Activated T-cell treated with anti-CD3 and anti-CD28 coated beads for 4 hours (primary cell): ENCODE results near the gene POFUT2.

ENCODE experiments used
- DNase-seq: peaks from one replicate; pipeline ENCODE4 v3.0.0-alpha.2; 2020

Gene POFUT2, protein sequence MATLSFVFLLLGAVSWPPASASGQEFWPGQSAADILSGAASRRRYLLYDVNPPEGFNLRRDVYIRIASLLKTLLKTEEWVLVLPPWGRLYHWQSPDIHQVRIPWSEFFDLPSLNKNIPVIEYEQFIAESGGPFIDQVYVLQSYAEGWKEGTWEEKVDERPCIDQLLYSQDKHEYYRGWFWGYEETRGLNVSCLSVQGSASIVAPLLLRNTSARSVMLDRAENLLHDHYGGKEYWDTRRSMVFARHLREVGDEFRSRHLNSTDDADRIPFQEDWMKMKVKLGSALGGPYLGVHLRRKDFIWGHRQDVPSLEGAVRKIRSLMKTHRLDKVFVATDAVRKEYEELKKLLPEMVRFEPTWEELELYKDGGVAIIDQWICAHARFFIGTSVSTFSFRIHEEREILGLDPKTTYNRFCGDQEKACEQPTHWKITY

DNA sequence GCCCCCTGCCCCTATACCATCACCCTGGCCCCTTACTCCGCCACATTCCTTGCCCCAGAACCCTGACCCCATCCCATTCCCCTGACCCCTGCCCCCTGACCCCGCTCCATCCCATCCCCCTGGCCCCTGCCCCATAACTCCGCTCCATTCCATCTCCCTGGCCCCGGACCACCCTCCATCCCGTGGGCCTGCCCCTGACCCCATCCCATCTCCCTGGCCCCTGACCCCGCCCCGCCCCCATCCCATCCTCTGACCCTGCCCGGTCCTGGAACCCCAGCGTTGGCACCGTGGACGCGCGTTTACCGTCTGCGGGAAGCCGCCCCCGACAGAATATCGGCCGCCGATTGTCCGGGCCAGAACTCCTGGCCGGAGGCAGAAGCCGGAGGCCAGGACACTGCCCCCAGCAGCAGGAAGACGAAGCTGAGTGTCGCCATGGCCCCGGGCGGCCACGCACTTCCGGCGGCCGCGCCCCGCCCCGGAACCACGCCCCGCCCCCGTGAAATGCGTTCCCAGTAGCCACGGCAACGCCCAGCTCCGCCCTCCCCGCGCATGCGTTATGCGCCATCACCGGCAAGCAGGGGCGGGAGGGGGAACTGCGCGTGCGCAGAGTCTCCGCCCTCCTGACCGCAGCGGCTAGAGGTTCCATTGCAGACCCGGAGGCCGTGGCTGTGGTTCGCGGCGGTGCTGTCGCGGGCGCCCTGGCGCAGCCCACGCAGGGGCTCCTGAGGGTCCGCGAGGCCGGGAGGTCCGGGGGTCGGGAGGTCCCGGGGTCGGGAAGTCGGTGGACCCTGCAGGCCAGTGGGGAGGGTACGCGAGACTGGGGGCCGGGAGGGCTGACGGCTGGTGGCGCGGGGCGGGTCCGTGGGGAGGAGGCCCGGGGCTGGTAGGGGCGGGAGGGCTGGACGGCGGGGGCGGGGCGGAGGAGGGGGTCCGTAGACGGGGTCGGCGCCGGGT, at the start of gene POFUT2:
Gene POFUT2, minus strand, starts transcription at position 458 of the 954 bp plus-strand sequence. Its CDS starts 24 bp downstream, at position 434.
- DNase-seq = peak; percentile 99

DNA sequence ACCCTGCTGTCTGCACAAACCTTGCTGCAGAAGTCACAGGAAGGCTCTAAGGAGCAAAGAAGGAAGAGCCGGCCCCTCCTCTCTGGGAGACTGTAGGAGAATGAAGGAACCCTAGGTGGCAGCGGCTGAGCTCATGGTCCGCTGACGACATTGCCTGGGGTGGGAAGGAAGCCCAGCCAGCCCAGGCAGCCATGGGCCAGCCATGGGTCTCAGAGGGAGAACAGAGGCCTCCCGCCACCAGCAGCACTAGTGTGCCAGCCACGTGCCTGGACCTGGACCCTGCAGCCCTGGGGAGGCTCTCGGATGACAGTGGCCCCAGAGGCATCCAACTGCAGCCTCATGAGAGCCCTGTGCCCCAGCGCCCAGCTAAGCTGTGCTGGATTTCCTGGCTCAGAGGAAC, 49.2 kb upstream of the POFUT2 start:
- DNase-seq = no peak

DNA sequence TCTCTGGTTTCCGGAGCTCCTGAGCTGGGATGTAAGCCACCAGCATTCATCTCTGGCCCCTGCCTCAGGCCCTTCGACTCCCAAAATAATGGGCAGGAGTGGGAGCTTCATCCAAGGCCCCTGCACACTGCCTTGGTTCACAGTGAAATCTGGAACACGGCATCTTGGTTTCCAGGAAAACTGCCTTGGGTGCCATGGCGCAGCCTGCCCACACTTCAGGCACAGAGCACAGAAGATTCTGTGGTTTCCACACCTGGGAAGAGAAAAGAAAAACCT, 48.8 kb upstream of the POFUT2 start:
- no peak for DNase-seq

DNA sequence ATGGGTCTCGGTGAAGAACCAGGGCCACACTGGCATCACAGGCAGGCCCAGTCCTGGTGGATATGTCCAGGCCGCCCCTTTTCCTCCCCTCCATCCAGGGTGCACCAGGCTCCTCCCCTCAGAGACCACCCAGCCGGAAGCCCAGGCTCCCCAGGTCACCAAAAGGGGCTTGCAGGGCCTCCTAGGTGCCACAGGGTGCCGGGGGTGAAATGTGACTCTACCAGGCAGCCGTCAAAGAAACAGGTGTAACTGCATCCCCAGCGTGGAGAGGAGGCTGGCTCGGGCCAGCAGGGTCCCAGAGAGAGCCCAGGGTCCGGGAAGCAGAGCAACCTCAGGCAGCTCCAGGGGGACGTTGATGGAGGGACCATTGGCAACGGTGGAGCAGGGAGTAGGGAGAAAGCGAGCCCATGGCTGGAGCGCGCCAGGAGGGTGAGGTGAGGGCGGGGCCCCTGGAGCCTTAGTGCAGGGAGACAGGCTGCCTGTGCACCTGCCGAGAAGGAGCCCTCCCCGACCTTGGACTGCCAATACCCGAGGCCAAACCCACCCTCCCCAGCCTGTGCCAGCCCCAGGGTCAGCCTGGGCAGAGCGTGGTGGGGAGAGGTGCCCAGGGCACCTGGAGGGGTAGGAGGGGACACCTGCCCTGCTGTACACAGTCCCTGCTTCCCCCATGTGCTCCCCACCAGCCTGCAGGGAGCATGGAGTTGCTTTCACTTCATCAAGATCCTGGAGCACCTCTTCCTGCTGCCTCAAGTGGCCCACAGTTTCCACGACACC, 48.3 kb upstream of the POFUT2 start:
- DNase-seq = no peak

DNA sequence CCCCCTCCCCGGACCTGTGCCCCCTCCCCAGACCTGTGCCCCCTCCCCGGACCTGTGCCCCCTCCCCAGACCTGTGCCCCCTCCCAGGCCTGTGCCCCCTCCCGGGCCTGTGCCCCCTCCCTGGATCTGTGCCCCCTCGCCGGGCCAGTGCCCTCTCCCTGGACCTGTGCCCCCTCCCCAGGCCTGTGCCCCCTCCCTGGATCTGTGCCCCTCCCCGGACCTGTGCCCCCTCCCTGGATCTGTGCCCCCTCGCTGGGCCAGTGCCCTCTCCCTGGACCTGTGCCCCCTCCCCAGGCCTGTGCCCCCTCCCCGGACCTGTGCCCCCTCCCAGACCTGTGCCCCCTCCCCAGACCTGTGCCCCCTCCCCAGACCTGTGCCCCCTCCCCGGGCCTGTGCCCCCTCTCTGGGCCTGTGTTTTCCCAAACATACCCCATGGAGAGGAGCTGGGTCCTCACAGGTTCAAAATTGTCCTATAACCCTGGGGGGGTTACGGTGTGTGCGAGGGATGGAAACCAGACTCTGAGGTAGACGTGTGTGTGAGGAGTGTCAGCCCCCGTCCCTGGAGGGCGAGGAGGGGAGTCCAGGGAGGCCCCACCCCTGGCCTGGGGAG, 47.6 kb upstream of the POFUT2 start:
- no peak for DNase-seq

DNA sequence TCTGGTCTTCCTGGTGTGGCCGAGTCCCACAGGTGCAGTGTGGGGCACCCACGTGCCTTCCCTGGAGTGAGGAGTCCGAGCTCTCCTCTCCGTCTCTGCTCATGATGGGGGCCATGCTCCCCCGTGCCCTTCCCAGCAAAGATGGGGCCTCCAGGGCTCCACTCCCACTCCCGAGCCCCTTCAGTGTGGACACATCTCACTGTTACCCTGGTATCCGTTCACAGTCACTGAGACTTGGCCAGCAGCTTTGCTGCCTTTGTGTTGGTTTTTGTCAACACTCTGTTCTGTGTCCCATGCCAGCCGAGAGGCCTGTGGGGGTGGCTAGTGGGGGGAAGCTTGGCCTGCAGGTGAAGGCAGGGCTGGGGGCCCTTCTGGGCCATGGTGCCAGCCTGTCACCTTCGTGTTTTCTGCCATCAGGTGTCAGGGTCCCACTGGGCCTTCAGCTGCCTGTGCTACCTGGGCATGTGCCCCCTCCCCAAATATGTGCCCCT, 46.9 kb upstream of the POFUT2 start:
- no peak for DNase-seq

DNA sequence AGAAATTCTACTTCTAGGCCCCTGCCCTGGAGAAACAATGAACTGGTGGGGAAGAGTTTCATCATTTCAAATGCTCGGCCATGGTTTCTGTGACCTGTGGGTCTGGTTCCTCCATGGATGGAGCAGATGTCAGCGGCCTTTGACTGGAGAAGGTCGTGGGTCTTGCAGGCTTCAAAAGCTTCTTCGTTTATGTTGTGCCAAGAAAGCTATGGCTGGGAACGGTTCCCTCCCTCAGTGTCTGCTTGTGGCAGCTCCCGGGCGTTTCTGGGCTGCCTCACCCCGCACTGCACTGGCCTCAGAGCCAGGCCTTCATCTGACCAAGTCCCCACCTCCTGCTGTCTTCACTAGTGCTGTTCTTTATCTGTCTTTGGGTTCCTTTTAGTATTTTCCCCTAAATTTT, 46.4 kb upstream of the POFUT2 start:
- DNase-seq = no peak

DNA sequence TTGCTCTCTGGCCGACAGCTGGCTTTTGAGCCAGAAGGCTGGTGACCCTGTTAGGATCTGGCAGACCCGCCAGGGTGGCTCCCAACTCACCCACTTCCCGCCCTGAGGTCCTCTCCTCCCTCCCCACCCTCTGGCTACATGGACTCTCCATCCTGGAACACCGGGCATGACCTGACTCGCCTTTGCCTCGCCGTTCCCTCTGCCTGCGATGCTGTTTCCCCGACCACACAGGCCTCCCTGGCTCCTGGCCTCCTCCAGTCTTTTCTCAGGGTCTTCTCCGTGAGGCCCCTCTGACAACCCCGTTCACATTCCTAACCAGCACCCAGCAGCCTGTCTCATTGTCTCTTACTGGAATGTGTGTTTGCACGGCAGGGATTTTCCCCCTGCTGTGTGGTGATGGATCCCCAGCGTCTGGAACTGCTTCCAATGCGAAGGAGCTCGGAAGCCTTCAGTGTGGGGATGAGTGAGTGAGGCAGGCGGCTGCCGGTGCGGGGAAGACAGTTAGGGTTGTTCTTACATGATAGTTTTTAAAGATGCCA, 46.0 kb upstream of the POFUT2 start:
- no peak for DNase-seq

DNA sequence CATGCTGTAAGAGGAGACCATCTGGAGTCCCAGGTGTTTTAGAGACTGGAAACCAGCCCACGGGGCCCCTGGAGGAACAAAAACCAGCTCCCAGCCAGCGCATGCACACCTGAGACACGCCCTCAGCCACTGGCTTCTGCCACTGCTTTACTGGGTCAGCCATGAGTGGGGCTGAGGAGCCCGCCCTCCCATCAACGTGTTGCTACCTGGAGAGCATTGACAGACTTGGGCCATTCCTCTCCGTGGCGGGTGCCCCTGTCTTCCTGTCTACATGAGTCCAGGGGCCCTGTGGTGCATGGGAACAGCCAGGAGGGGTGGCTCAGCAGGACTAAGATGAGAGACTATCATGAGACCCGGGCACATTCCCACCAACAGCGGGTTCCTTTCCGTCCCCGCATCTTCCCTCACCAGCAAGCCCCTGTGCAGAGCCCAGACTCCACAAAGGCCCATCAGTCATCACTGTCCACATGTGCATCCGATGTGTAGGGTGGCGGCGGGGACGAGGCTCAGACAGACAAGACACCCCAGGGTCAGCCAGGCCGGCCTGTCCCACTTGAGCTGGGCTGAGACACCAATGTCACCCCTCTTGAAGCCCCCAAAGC, 45.4 kb upstream of the POFUT2 start:
- DNase-seq = no peak

DNA sequence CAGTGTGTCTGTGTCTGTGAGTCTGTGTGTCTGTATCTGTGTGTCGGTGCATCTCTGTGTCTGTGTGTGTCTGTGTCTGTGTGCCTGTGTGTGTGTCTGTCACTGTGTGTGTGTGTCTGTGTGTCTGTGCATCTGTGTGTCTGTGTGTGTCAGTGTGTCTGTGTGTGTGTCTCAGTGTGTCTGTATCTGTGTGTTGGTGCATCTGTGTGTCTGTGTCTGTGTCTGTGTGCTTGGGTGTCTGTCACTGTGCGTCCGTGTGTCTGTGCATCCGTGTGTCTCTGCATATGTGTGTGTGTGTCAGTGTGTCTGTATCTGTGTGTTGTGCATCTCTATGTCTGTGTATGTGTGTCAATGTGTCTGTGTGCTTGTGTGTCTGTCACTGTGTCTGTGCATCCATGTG, 44.7 kb upstream of the POFUT2 start:
- DNase-seq = no peak

DNA sequence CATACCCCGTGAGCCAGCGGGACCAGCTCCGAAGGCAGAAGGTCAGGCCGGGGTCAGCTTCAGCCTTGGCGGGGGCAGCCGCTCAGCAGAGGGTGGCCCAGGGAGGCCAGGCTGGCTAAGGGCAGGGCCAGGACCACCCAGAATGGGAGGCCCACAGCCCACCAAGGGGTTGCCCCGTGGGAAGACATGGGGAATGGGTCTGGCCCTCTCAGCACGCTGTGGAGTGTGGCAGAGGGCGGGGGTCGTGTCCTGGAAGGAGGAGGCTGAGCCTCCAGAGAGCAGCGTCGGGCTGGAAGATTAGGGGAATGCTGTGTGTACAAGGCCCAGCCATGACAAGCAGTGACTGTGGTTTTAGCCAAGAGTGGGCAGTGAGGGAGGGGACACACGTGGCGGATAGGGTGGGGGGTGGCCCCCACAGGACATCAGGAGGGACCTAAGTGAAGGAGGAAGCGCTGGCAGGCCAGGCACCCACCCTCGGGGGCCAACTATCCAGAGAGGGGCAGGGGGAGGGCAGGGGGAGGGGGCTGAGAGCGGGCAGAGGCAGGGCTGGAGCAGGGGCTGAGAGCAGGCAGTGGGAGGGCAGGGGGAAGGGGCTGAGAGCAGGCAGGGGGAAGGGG, 43.9 kb upstream of the POFUT2 start:
- DNase-seq = no peak

DNA sequence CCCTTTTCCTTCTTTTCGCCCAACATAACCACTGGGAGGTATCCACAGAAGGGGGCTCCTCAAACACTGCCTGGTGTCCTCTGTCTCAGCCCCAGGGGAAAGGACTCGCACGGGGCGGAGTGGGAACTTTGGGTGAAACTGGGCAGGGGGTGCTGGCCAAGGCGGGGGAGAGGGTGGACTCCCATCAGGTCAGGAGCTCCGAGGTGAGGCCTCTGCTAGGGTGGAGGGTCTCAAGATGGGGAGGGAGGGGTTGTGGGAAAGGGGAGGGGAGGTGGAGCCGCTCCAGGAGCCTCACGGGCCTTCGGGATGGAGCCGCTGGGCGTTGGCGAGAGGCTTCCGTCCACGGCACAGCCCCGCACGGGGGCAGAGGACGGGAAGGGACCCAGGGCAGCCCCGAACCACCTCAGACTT, 43.2 kb upstream of the POFUT2 start:
- DNase-seq = no peak

DNA sequence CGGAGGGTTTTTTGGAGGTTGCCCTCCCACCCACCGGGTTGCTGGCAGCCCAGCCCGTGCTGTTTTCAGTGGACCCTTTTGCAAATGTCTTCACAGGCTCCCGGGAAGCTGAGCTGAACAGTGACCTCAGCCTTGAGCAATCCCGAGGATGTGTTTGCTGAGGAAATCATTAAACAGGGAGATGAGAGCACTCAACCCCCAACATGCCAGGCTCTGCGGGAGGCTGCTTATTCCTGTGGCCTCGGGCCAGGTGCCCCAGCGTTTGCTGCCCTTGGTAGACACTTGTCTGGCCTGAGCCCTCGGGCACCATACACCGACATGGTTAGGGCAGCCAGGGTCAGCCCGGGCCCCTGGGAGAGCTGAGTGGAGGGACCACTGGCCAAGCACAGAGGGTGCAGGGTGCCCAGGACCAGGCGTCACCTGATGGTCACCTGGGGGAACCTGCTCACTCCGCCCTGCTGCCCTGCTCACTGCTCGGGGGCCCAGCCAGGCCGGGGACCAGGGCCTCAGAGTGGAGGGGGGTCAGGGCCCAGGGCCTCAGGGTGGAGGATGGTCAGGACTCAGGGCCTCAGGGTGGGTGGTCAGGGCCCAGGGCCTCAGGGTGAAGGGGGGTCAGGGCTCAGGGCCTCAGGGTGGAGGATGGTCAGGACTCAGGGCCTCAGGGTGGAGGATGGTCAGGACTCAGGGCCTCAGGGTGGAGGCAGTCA, 42.5 kb upstream of the POFUT2 start:
- no peak for DNase-seq

DNA sequence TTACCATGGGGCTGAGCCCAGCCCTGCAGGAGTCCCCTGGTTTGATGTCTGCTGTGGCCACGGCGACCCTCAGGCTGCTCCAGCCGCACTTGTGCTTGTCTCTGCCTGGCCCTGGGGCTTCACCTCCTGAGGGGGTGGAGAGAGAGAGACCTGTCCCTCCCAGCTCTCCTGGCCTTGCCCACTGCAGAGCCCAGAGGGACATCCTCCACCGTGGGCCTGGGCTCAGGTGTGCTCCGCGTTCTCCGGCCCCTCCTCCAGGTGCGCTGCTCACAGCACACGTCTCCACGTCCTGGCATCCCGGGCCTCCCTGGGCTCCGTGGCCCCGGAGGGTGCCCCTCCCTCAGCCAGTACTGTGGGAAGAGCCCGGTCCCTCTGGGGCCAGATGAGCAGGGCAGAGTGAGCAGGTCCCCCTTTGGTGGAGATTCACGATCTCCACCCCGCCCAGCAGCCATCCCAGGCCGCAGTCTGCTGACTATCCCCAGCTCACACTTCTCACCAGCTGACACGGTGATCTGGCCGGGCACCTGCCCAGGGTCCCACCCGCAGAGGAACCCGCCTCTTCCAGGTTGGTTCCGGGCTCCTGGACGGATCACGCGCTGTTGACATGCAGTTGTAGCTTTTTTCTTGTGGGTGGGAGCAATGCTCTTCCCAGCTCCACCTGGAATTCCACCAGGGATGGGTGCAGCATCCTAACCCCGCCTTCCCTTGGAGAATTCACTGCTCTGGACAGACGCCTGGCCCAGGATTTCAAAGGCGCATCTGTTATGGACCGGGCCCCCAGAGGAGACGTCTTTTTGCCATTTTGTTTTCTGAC, 41.8 kb upstream of the POFUT2 start:
- DNase-seq = no peak

DNA sequence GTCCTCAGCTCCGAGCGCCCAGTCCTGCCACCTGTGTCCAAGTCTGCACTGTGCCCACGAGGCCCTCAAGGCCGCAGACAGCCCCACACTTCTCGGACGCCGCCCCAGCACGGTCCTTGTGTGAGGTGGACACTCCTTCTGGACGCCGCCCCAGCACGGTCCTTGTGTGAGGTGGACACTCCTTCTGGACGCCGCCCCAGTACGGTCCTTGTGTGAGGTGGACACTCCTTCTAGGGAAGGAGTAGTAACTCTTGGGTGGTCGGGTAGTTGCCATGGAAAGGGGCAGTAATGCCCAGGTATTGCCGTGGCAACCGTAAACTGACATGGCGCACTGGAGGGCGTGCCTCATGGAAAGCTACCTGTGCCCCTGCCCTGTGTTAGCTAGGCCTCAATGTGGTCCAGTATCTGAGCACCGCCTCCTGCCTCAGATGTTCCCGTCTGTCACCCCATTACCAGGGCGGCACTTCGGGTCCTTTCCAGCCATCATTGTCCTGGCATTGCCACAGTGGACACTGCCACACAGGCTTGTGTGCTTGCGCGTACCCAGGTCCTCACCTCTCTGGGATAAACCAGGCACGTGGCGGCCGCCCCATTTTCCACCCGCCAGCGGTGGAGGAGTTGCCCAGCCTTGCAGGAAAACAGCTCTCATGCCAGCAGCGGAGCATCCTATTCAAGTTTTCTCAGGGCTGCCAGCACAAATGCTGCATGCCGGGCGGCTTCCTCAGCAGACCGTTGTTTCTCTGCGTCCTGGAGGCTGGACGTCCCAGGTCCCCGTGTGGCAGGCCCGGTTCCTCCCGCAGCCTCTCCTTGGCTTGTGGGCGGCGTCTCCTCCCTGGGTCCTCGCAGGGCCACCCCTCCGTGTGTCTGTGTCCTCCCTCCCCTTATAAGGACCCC, 40.8 kb upstream of the POFUT2 start:
- DNase-seq = no peak

DNA sequence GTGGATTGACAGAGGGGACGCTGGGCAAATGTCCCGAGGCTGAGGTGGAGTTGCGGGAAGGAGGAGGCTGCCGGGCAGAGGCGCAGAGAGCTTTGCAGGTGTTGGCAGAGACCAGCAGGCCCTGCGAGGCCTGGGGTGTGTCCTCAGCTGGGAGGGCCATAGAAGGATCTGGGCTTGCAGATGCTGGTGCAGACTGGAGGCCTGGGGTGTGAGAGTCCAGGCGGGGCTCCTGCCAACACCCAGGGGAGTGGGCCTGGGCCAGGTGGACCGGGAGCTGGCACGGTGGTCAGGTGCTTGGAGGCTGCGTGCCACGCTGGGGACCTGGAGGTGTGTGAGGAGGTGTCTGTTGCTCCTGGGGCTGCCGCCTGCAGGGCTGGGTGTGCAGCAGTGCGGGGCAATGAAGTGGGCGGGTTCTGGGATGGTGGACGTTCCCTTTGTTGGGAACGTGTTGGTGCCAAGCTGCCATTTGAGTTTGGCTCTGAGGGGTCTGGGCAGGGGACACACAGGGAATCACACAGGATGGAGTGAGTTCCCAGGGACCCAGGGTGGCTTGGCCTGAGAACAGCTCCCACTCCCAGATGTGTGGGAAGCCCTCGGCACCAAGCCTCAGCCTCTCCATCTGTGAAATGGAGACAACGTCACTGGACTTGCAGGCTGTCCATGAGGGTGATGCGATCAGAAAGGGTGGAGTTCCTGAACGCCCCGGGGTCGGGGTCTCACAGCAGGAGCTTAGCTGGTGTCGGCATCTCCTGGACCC, 39.9 kb upstream of the POFUT2 start:
- no peak for DNase-seq

DNA sequence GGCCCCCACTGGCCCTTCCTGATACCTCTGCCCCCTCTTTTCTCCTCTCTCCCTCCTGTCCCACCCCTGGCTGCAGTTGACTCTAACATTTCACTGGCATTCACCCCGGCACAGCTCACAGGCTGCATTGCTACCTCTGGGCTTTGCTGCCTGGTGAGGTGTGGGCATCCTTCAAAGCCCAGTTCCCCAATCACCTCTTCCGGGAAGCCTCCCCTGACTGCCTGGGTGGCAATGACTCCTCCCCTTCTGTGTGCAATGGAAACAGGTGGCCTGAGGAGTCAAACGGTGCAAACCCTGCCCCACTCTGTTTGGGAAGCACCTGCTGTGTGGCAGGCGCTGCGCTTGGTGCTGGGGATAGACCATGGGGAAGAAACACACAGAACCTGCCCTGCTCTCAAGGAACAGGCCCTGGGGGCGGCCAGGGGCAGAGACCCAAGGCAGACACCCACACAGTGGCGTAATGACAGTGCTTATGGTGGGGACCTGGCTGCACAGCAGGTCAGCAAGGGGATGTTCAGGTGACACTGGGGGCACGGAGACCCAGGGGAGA, 39.3 kb upstream of the POFUT2 start:
- DNase-seq = no peak
